Endothelial cell of umbilical vein (primary cell): ENCODE measurements around the gene ARHGAP18. TPM values are rescaled to one million over a fixed set of nuclear protein-coding genes. Genes with fewer than 3 reads are reported as not detected.

Experiments
- BruUV-seq: library from RNA; stranded (reverse); fragments of 400-500 nt; replicated peaks from 2 replicates; lab custom pipeline; 2021; lab: Mats Ljungman, UMichigan
- CTCF ChIA-PET: fragments of 300-600, 350-600 bp; sonication (Branson Sonifier 250); formaldehyde crosslinking; loops from one replicate; lab custom pipeline; 2021; ENCODE audit warnings: antibody characterized with exemption, inconsistent platforms; lab: Charles Lee
- POLR2A ChIA-PET: fragments of 300-600, 350-600 bp; sonication (Branson Sonifier 250); formaldehyde crosslinking; loops from one replicate; lab custom pipeline; 2021; ENCODE audit warnings: antibody characterized with exemption, inconsistent platforms; lab: Charles Lee
- DNase-seq: peaks from one replicate; pipeline ENCODE4 v3.0.0-alpha.2; 2011; ENCODE audit warnings: low read depth, low spot score
- FAIRE-seq: peaks from 2 replicates; lab custom pipeline; 2011; peaks lifted over from hg19 to GRCh38; lab: Jason Lieb, UNC
- H2AFZ ChIP-seq: 2 replicates; pipeline ENCODE4 v1.6.0; 2012; ENCODE audit warnings: low read depth, low read length, control low read depth, inconsistent platforms
- H3K27ac ChIP-seq: 2 replicates; pipeline ENCODE4 v1.5.1; 2011; ENCODE audit warnings: low read depth, mild to moderate bottlenecking, control low read depth, low read length, moderate library complexity; ENCODE audit not compliant: insufficient read depth
- H3K27me3 ChIP-seq, 2 experiments: 2 replicates each; pipeline versions ENCODE4 v1.6.0 to v1.6.1; 2011; ENCODE audit warnings: low read length in 2 of 2, mixed read lengths in 1 of 2; ENCODE audit not compliant: control insufficient read depth in 2 of 2, insufficient read depth in 2 of 2
- H3K36me3 ChIP-seq, 2 experiments: 2 replicates in 1 of 2; 3 replicates in 1 of 2; pipeline ENCODE4 v1.5.1; 2011; ENCODE audit warnings: low read length in 2 of 2, mild to moderate bottlenecking in 1 of 2, moderate library complexity in 1 of 2; ENCODE audit not compliant: control insufficient read depth in 2 of 2, insufficient read depth in 2 of 2; ENCODE audit errors: extremely low read depth in 1 of 2
- H3K4me1 ChIP-seq: 3 replicates; pipeline ENCODE4 v1.5.1; 2011; ENCODE audit warnings: mild to moderate bottlenecking, low read length; ENCODE audit not compliant: control insufficient read depth, insufficient read depth; ENCODE audit errors: extremely low read depth
- H3K4me2 ChIP-seq: 2 replicates; pipeline ENCODE4 v1.6.1; 2011; ENCODE audit warnings: low read length, control low read depth, mixed read lengths; ENCODE audit not compliant: insufficient read depth
- H3K4me3 ChIP-seq, 3 experiments: fragments of 200-600 bp in 1 of 3; sonication (generic), shearing (Covaris generic) in 1 of 3; replicated peaks in 1 of 3; 2 replicates each; pipeline ENCODE4 v1.5.1; 2011 to 2016; ENCODE audit warnings: control low read depth in 3 of 3, low read length in 3 of 3, mild to moderate bottlenecking in 2 of 3, inconsistent platforms in 1 of 3, low read depth in 1 of 3, moderate library complexity in 1 of 3; ENCODE audit not compliant: insufficient read depth in 1 of 3
- H3K79me2 ChIP-seq: 2 replicates; pipeline ENCODE4 v1.6.0; 2012; ENCODE audit warnings: low read length, inconsistent platforms; ENCODE audit not compliant: control insufficient read depth, insufficient read depth
- H3K9ac ChIP-seq: replicated peaks from 2 replicates; pipeline ENCODE3; 2011; ENCODE audit warnings: low read length, control low read depth; ENCODE audit not compliant: insufficient read depth; ENCODE audit errors: extremely low read depth
- H3K9me1 ChIP-seq: replicated peaks from 3 replicates; pipeline ENCODE4 v1.6.0; 2011; ENCODE audit warnings: mild to moderate bottlenecking, low read length; ENCODE audit not compliant: control insufficient read depth, insufficient read depth; ENCODE audit errors: extremely low read depth
- H3K9me3 ChIP-seq: replicated peaks from 2 replicates; pipeline ENCODE4 v1.5.1; 2012; ENCODE audit warnings: low read length, inconsistent platforms; ENCODE audit not compliant: control insufficient read depth, insufficient read depth
- H4K20me1 ChIP-seq: replicated peaks from 2 replicates; pipeline ENCODE3; 2011; ENCODE audit warnings: mild to moderate bottlenecking, low read length; ENCODE audit not compliant: control insufficient read depth, insufficient read depth; ENCODE audit errors: extremely low read depth
- EZH2 ChIP-seq: IDR thresholded peaks from 2 replicates; pipeline ENCODE4 v1.6.1; 2012; ENCODE audit warnings: borderline replicate concordance, low read depth, mild to moderate bottlenecking, moderate library complexity, low read length, inconsistent platforms; ENCODE audit not compliant: severe bottlenecking
- FOS ChIP-seq: IDR thresholded peaks from 2 replicates; pipeline ENCODE4 v1.6.1; 2011; ENCODE audit warnings: mild to moderate bottlenecking, low read length, moderate library complexity, borderline replicate concordance; ENCODE audit not compliant: insufficient read depth
- GATA2 ChIP-seq: IDR thresholded peaks from 2 replicates; pipeline ENCODE4 v1.7.0; 2011; ENCODE audit warnings: low read depth, mild to moderate bottlenecking, moderate library complexity, mixed read lengths, low read length; ENCODE audit not compliant: insufficient read length, insufficient read depth
- JUN ChIP-seq: IDR thresholded peaks from 2 replicates; pipeline ENCODE4 v1.6.1; 2011; ENCODE audit warnings: borderline replicate concordance, low read depth; ENCODE audit not compliant: insufficient read length, insufficient read depth
- MYC ChIP-seq: IDR thresholded peaks from one replicate; pipeline ENCODE4 v1.6.1; 2011; ENCODE audit warnings: mild to moderate bottlenecking, low read depth, low read length
- POLR2A ChIP-seq: IDR thresholded peaks from 2 replicates; pipeline ENCODE4 v1.6.1; 2012; ENCODE audit warnings: low read depth, mild to moderate bottlenecking, control low read depth, low read length
- POLR2AphosphoS5 ChIP-seq: IDR thresholded peaks from 2 replicates; pipeline ENCODE4 v1.6.1; 2012; ENCODE audit warnings: low read depth, mild to moderate bottlenecking, control low read depth, low read length, moderate library complexity; ENCODE audit not compliant: insufficient read depth
- dilution Hi-C: fragments of 300-500 bp; cut with MboI; formaldehyde crosslinking; loops from one replicate; pipeline ENCODE4 v1.15.0; 2019; ENCODE audit warnings: low sequenced_read_pairs; ENCODE audit not compliant: extremely low pct_ligation_motif_present
- intact Hi-C: fragments of 100-400 bp; cut with micrococcal nuclease; formaldehyde crosslinking; loops from one replicate; pipeline ENCODE4 v1.10.0; 2022
- polyA plus RNA-seq, 4 experiments: library from polyadenylated mRNA; depleted of rRNA in 3 of 4; stranded (reverse) in 3 of 4; unstranded in 1 of 4; fragments of >200 nt; gene quantifications; 2 replicates each; pipeline versions ENCODE4 v1.2.1 to v1.2.3, GENCODE V29; 2011 to 2012; ENCODE audit warnings: missing spikeins in 1 of 4
- total RNA-seq: library from RNA; stranded (reverse); gene quantifications from 2 replicates; pipeline ENCODE4 v1.2.3, GENCODE V29; 2021
- TF ChIP-seq, protein P1 (sequence below), 2 donors: IDR thresholded peaks; 1 replicate in 1 of 2; 2 replicates in 1 of 2; pipeline ENCODE4 v1.5.1; 2011; ENCODE audit warnings: low read length in 2 of 2, mild to moderate bottlenecking in 2 of 2, moderate library complexity in 2 of 2, control low read depth in 1 of 2, inconsistent platforms in 1 of 2, low read depth in 1 of 2; ENCODE audit not compliant: insufficient read depth in 1 of 2; ENCODE audit errors: extremely low read depth in 1 of 2
- TF ChIP-seq, protein P2 (sequence below): IDR thresholded peaks from 2 replicates; pipeline ENCODE4 v1.6.1; 2011; ENCODE audit not compliant: insufficient read depth, insufficient read length

The ARHGAP18 gene
- total and polyA plus RNA-seq, 2 donors (not counting 3 experiments of a cell fraction or from before 2014, with no cell fraction given) = 13.1 to 86.1 TPM

DNA sequence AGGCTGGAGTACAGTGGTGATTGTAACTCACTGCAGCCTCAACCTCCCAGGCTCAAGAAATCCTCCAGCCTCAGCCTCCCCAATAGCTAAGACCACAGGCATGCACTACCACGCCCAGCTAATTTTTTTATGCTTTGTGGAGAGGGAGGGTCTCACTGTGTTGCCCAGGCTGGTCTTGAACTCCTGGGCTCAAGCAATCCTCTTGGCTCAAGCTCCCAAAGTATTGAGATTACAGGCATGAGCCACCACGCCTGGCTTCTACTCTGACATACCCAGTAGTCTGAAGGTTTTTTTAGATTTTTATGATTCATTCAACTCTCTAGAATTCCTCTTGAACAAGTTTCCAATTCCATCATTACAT lies 1.3 kb upstream of the ARHGAP18 start:
- POLR2A ChIA-PET = no interaction called here
- FAIRE-seq = no peak
- TF ChIP-seq EZH2 (no peak), GATA2 (no peak), POLR2A (no peak), MYC (no peak), JUN (no peak), POLR2AphosphoS5 (no peak), FOS (no peak)
- TF ChIP-seq, protein P1, sequence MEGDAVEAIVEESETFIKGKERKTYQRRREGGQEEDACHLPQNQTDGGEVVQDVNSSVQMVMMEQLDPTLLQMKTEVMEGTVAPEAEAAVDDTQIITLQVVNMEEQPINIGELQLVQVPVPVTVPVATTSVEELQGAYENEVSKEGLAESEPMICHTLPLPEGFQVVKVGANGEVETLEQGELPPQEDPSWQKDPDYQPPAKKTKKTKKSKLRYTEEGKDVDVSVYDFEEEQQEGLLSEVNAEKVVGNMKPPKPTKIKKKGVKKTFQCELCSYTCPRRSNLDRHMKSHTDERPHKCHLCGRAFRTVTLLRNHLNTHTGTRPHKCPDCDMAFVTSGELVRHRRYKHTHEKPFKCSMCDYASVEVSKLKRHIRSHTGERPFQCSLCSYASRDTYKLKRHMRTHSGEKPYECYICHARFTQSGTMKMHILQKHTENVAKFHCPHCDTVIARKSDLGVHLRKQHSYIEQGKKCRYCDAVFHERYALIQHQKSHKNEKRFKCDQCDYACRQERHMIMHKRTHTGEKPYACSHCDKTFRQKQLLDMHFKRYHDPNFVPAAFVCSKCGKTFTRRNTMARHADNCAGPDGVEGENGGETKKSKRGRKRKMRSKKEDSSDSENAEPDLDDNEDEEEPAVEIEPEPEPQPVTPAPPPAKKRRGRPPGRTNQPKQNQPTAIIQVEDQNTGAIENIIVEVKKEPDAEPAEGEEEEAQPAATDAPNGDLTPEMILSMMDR (IDR thresholded peaks at IDR 0.05; ENCODE audit: extremely low read depth in 1 of 2, insufficient read depth in 1 of 2, low read depth in 1 of 2, low read length in 2 of 2) = no peak
- TF ChIP-seq, protein P2, sequence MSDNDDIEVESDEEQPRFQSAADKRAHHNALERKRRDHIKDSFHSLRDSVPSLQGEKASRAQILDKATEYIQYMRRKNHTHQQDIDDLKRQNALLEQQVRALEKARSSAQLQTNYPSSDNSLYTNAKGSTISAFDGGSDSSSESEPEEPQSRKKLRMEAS = no peak
- Histone ChIP-seq H3K9ac (no peak overlapping the region), H3K27ac (no peak overlapping the region), H3K4me3 (no peak overlapping the region), H2AFZ (no peak overlapping the region), H3K4me1 (peaks cover 31% of the 10 kb centered on the region), H3K27me3 (no peaks in the 10 kb centered on the region), H4K20me1 (no peaks in the 10 kb centered on the region), H3K9me1 (no peaks in the 10 kb centered on the region), H3K4me2 (no peak overlapping the region), H3K9me3 (no peaks in the 10 kb centered on the region), H3K79me2 (peaks cover 35% of the 10 kb centered on the region), H3K36me3 (no peaks in the 10 kb centered on the region)
- CTCF ChIA-PET = interaction anchor here (0.6 to 2.6 kb wide), 4 partner anchors 19 to 64 kb away, joined by 3 to 9 read pairs (median 4); no protein-coding TSS in a partner anchor
- BruUV-seq = no TSS peak
- intact Hi-C loops (loop anchor here (5.0 kb wide), 1 partner anchor 94 kb away; no protein-coding TSS in a partner anchor), dilution Hi-C loops (no loop called here)
- DNase-seq = no peak
